Activated CD4-positive, CD25-positive, alpha-beta regulatory T cell (primary cell): ENCODE results near the gene PPP1R3F.
"Not testable (repeated sequence)": the region's sequence is repeated elsewhere in the genome, so short reads cannot be mapped to it uniquely, and the experiment has no call there.

Experiments
- DNase-seq, 4 experiments: peaks; one replicate each; lab custom pipeline; 2025; lab: John Stamatoyannopoulos, UW

Gene PPP1R3F

GRCh38 chrX:49316085-49316484, 46.5 kb downstream of the PPP1R3F start:
- DNase-seq: no peak

GRCh38 chrX:49321737-49322136, 52.1 kb downstream of the PPP1R3F start, which contains the start of gene GAGE12J:
TSS of gene GAGE12J (plus strand) at chrX:49322037. CDS start at chrX:49323194, 1,157 bp downstream.
- not testable (repeated sequence) for DNase-seq

GRCh38 chrX:49322266-49322665, 52.7 kb downstream of the PPP1R3F start:
- not testable (repeated sequence) for DNase-seq

- DNase-seq: not testable (repeated sequence)
Measured at GRCh38 chrX:49323735-49324134, 54.1 kb downstream of the PPP1R3F start.

GRCh38 chrX:49330421-49330820, 60.8 kb downstream of the PPP1R3F start:
- not testable (repeated sequence) for DNase-seq

GRCh38 chrX:49331282-49331681, 61.7 kb downstream of the PPP1R3F start, which contains the start of gene GAGE13:
TSS of gene GAGE13 (plus strand) at chrX:49331582. CDS start at chrX:49332738, 1,156 bp downstream.
- not testable (repeated sequence) for DNase-seq

- DNase-seq: not testable (repeated sequence)
Measured at GRCh38 chrX:49331841-49332240, 62.2 kb downstream of the PPP1R3F start.
